GM23338 (cell line): ENCODE measurements around the gene MALRD1. TPM values are rescaled to one million over a fixed set of nuclear protein-coding genes. Genes with fewer than 3 reads are reported as not detected.

ENCODE experiments used
- ATAC-seq: fragments of 200-7000 bp; cut with Tn5 transposase; 3 replicates; pipeline ENCODE4 v1.9.1; 2020
- DNase-seq: peaks from one replicate; pipeline ENCODE4 v3.0.0-alpha.2; 2015; ENCODE audit warnings: low spot score
- H2AFZ ChIP-seq: fragments of 200-600 bp; sonication (generic); 2 replicates; pipeline ENCODE4 v1.8.0; 2016; ENCODE audit warnings: antibody characterized with exemption, mild to moderate bottlenecking, moderate library complexity
- H3F3A ChIP-seq: fragments of 200-600 bp; sonication (generic); replicated peaks from 2 replicates; pipeline ENCODE4 v1.8.0; 2017; ENCODE audit warnings: antibody characterized with exemption, mixed run types, low read depth
- H3K27ac ChIP-seq: fragments of 200-600 bp; sonication (generic); 2 replicates; pipeline ENCODE4 v1.6.1; 2016; ENCODE audit warnings: low read depth
- H3K27me3 ChIP-seq: fragments of 200-600 bp; sonication (generic); 2 replicates; pipeline ENCODE4 v1.8.0; 2016; ENCODE audit warnings: mild to moderate bottlenecking, mixed run types, moderate library complexity; ENCODE audit not compliant: insufficient read depth
- H3K36me3 ChIP-seq: fragments of 200-600 bp; sonication (generic); 2 replicates; pipeline ENCODE4 v1.8.0; 2016; ENCODE audit warnings: mild to moderate bottlenecking; ENCODE audit not compliant: insufficient read depth
- H3K4me1 ChIP-seq: fragments of 200-600 bp; sonication (generic); 2 replicates; pipeline ENCODE4 v1.8.0; 2016; ENCODE audit warnings: mild to moderate bottlenecking, moderate library complexity; ENCODE audit not compliant: insufficient read depth
- H3K4me2 ChIP-seq: fragments of 200-600 bp; sonication (generic); 2 replicates; pipeline ENCODE4 v1.7.1; 2017; ENCODE audit warnings: mixed run types
- H3K4me3 ChIP-seq: fragments of 200-600 bp; sonication (generic); 2 replicates; pipeline ENCODE4 v1.6.1; 2016; ENCODE audit warnings: mixed run types
- H3K79me2 ChIP-seq: fragments of 200-600 bp; sonication (generic); replicated peaks from 2 replicates; pipeline ENCODE4 v1.8.0; 2017; ENCODE audit warnings: mild to moderate bottlenecking; ENCODE audit not compliant: insufficient read depth
- H3K9me2 ChIP-seq: fragments of 200-600 bp; sonication (generic); 2 replicates; pipeline ENCODE4 v1.8.0; 2017; ENCODE audit not compliant: insufficient read depth
- H4K20me1 ChIP-seq: fragments of 200-600 bp; sonication (generic); replicated peaks from 2 replicates; pipeline ENCODE4 v1.8.0; 2017; ENCODE audit warnings: mild to moderate bottlenecking; ENCODE audit not compliant: insufficient read depth
- H3K27ac Mint-ChIP-seq: 2 replicates; pipeline ENCODE4 v1.8.0; 2020; ENCODE audit warnings: inconsistent platforms, mild to moderate bottlenecking, moderate library complexity, mixed read lengths
- H3K27me3 Mint-ChIP-seq: 3 replicates; pipeline ENCODE4 v1.8.0; 2022; ENCODE audit warnings: low read depth, mild to moderate bottlenecking, moderate library complexity, mixed read lengths, inconsistent platforms; ENCODE audit not compliant: insufficient read depth, poor library complexity
- H3K36me3 Mint-ChIP-seq: 3 replicates; pipeline ENCODE4 v1.8.0; 2021; ENCODE audit warnings: low read depth, mild to moderate bottlenecking, inconsistent platforms, moderate library complexity, mixed read lengths
- H3K4me1 Mint-ChIP-seq: 3 replicates; pipeline ENCODE4 v1.8.0; 2020; ENCODE audit warnings: mild to moderate bottlenecking, inconsistent platforms, mixed read lengths
- H3K4me3 Mint-ChIP-seq: 3 replicates; pipeline ENCODE4 v1.8.0; 2021; ENCODE audit warnings: moderate library complexity, mild to moderate bottlenecking, inconsistent platforms, mixed read lengths
- H3K9me3 Mint-ChIP-seq: 3 replicates; pipeline ENCODE4 v1.8.0; 2020; ENCODE audit warnings: moderate library complexity, mild to moderate bottlenecking, inconsistent platforms, mixed read lengths
- CREB1 ChIP-seq: fragments of 250-450 bp; sonication (Bioruptor Pico); IDR thresholded peaks from 2 replicates; pipeline ENCODE4 v1.5.0; 2020; ENCODE audit warnings: low read depth, mild to moderate bottlenecking, moderate library complexity
- EZH2 ChIP-seq: fragments of 200-600 bp; sonication (generic); IDR thresholded peaks from one replicate; pipeline ENCODE4 v1.8.0; 2017; ENCODE audit warnings: antibody characterized with exemption, mild to moderate bottlenecking, low read depth; ENCODE audit not compliant: unreplicated experiment
- JUNB ChIP-seq: IDR thresholded peaks from one replicate; pipeline ENCODE4 v1.6.1; 2016; ENCODE audit warnings: antibody characterized with exemption; ENCODE audit not compliant: unreplicated experiment
- POLR2AphosphoS5 ChIP-seq: IDR thresholded peaks from 2 replicates; pipeline ENCODE4 v1.6.1; 2016; ENCODE audit warnings: antibody characterized with exemption, low read depth
- STAT1 ChIP-seq: IDR thresholded peaks from one replicate; pipeline ENCODE4 v1.6.1; 2016; ENCODE audit warnings: antibody characterized with exemption; ENCODE audit not compliant: unreplicated experiment
- ZNF114 ChIP-seq: fragments of 250-450 bp; sonication (Bioruptor Pico); IDR thresholded peaks from 2 replicates; pipeline ENCODE4 v1.5.0; 2020; ENCODE audit warnings: mild to moderate bottlenecking, moderate library complexity
- ZNF331 ChIP-seq: fragments of 250-450 bp; sonication (Bioruptor Pico); IDR thresholded peaks from 2 replicates; pipeline ENCODE4 v1.5.0; 2020; ENCODE audit warnings: low read depth, mild to moderate bottlenecking, moderate library complexity
- ZNF462 ChIP-seq: fragments of 250-450 bp; sonication (Bioruptor Pico); IDR thresholded peaks from 2 replicates; pipeline ENCODE4 v1.5.0; 2020; ENCODE audit warnings: mild to moderate bottlenecking, moderate library complexity
- polyA plus RNA-seq: library from polyadenylated mRNA; unstranded; fragments of >200 nt; fragmentation: Nextera tagmentation; extraction: Ambion mirVana; gene quantifications from 2 replicates; pipeline ENCODE4 v1.2.1, GENCODE V29; 2016
- total RNA-seq: library from RNA; depleted of rRNA; stranded (reverse); fragments of >200 nt; shearing (Covaris generic); gene quantifications from 2 replicates; pipeline ENCODE4 v1.2.3, GENCODE V29; 2014
- TF ChIP-seq, protein P1 (sequence below): IDR thresholded peaks from 2 replicates; pipeline ENCODE4 v1.6.1; 2016; ENCODE audit warnings: antibody characterized with exemption
- TF ChIP-seq, protein P2 (sequence below), 2 experiments: fragments of 200-600 bp in 1 of 2; sonication (generic) in 1 of 2; conservative IDR thresholded peaks; 2 replicates each; pipeline versions ENCODE4 v1.5.1 to v1.6.1; 2016 to 2017; ENCODE audit warnings: antibody characterized with exemption in 2 of 2, low read depth in 2 of 2, mild to moderate bottlenecking in 2 of 2, moderate library complexity in 1 of 2

Gene MALRD1
- total and polyA plus RNA-seq, 2 experiments from 2014 or later = 0.42 to 1.9 TPM

GRCh38 chr10:19204246-19204917, 155.8 kb downstream of the MALRD1 start:
- no peak overlapping the region for H3K4me3 Mint-ChIP-seq
- H3K27me3 ChIP-seq = no peaks in the 10 kb centered on the region
- no peak overlapping the region for H3K27ac Mint-ChIP-seq
- no peaks in the 10 kb centered on the region for H3K4me1 ChIP-seq
- DNase-seq (no peak), ATAC-seq (no peak)
- TF ChIP-seq POLR2AphosphoS5 = no peak
- no peak for TF ChIP-seq STAT1
- TF ChIP-seq ZNF114 (CRISPR knock-in tag) = no peak
- TF ChIP-seq JUNB = no peak
- TF ChIP-seq ZNF331 (CRISPR knock-in tag) = no peak
- TF ChIP-seq ZNF462 (CRISPR knock-in tag) = no peak
- TF ChIP-seq EZH2 = no peak
- TF ChIP-seq, protein P1, sequence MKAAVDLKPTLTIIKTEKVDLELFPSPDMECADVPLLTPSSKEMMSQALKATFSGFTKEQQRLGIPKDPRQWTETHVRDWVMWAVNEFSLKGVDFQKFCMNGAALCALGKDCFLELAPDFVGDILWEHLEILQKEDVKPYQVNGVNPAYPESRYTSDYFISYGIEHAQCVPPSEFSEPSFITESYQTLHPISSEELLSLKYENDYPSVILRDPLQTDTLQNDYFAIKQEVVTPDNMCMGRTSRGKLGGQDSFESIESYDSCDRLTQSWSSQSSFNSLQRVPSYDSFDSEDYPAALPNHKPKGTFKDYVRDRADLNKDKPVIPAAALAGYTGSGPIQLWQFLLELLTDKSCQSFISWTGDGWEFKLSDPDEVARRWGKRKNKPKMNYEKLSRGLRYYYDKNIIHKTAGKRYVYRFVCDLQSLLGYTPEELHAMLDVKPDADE = no peak
- no peak for TF ChIP-seq CREB1
- TF ChIP-seq, protein P2, sequence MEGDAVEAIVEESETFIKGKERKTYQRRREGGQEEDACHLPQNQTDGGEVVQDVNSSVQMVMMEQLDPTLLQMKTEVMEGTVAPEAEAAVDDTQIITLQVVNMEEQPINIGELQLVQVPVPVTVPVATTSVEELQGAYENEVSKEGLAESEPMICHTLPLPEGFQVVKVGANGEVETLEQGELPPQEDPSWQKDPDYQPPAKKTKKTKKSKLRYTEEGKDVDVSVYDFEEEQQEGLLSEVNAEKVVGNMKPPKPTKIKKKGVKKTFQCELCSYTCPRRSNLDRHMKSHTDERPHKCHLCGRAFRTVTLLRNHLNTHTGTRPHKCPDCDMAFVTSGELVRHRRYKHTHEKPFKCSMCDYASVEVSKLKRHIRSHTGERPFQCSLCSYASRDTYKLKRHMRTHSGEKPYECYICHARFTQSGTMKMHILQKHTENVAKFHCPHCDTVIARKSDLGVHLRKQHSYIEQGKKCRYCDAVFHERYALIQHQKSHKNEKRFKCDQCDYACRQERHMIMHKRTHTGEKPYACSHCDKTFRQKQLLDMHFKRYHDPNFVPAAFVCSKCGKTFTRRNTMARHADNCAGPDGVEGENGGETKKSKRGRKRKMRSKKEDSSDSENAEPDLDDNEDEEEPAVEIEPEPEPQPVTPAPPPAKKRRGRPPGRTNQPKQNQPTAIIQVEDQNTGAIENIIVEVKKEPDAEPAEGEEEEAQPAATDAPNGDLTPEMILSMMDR (conservative IDR thresholded peaks at IDR 0.05; ENCODE audit: low read depth in 2 of 2) = no peak
- no peaks in the 10 kb centered on the region for H4K20me1 ChIP-seq
- no peaks in the 10 kb centered on the region for H3K9me3 Mint-ChIP-seq
- H2AFZ ChIP-seq = peak overlapping the region; percentile 56; the same call in 1 of the 2 replicates
- no peaks in the 10 kb centered on the region for H3K9me2 ChIP-seq
- H3K79me2 ChIP-seq = no peaks in the 10 kb centered on the region
- no peaks in the 10 kb centered on the region for H3K27me3 Mint-ChIP-seq
- H3K36me3 Mint-ChIP-seq = no peaks in the 10 kb centered on the region
- no peak overlapping the region for H3K4me2 ChIP-seq
- no peaks in the 10 kb centered on the region for H3F3A ChIP-seq
- H3K4me3 ChIP-seq = no peak overlapping the region
- H3K4me1 Mint-ChIP-seq = no peaks in the 10 kb centered on the region
- H3K27ac ChIP-seq = no peak overlapping the region
- no peaks in the 10 kb centered on the region for H3K36me3 ChIP-seq
